Erythroblast (primary cell): Measurements from ENCODE around the gene DARS1.

Experiments
- DNase-seq, 2 experiments: peaks; one replicate each; lab custom pipeline; 2025; lab: John Stamatoyannopoulos, UW
- GATA1 ChIP-seq: IDR thresholded peaks from 2 replicates; pipeline ENCODE4 v1.6.1; 2011; ENCODE audit warnings: low read depth, mild to moderate bottlenecking, control low read depth, low read length, moderate library complexity
- POLR2A ChIP-seq: IDR thresholded peaks from 2 replicates; pipeline ENCODE4 v1.6.1; 2011; ENCODE audit warnings: mild to moderate bottlenecking, low read length

The DARS1 gene

DNA sequence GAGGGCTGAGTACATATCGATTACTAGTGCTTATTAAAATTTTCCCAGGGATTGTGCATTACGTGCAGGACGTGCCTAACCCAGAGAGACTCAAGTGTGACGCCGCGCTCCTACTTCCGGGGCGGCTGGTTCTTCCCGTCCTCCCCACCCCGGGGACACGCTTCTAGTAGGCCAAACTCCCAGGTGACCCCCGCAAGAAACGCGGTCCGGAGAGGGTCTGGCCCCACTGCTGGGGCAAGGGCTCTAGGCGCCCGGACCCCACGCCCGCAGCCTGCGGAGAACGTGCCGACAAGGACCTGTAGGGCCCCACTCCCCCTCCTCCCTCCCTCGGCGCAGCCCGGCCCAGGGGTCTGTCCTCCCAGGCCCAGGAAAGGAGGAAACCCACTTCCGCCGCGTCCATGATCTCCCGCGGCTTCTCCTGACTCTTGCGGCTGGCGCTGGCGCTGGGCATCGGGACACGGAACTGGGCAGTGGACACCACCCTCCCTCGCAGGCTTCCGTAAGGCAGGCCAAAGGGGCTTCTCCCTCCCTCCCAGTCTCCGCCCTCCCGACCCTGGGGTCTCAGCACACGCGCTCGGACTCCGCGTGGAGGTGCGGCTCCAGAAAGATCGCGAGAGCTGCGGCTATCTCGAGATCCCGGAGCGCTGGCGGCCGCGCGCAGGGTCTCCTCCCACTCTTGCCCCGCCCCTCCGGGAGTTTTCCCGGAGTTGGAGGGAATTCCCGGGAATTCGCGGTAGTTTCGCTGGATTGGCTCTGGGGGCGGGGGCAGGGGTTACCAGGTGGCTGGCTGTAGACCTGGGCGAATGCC, at the start of gene DARS1:
Gene DARS1 (minus strand): TSS at position 609 of the 808 bp plus-strand sequence. CDS start 158 bp downstream, at position 451.
- TF ChIP-seq GATA1: no peak
- peak; percentile 88 for TF ChIP-seq POLR2A
- DNase-seq: peak; percentile 89 to 90

DNA sequence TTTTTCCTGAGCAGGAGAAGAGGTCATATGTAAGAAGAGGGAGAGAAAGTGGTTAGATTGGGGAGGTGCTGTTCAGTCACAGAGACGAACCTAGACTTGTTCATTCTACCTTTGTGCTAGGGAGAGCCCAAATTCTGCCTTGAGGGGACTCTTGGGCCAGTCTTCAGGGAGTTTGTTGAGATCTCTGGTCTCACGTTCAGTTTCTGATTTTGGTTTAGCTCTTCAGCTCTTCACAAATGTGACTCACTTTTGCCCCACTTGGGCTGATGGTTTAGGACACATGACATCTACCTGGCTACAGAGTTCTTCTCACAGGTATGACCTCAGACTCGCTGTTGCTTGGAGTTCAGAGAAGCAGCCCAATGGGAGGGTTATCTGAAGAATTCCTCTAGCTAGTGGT, 49.2 kb upstream of the DARS1 start:
- TF ChIP-seq POLR2A: no peak
- no peak for TF ChIP-seq GATA1

DNA sequence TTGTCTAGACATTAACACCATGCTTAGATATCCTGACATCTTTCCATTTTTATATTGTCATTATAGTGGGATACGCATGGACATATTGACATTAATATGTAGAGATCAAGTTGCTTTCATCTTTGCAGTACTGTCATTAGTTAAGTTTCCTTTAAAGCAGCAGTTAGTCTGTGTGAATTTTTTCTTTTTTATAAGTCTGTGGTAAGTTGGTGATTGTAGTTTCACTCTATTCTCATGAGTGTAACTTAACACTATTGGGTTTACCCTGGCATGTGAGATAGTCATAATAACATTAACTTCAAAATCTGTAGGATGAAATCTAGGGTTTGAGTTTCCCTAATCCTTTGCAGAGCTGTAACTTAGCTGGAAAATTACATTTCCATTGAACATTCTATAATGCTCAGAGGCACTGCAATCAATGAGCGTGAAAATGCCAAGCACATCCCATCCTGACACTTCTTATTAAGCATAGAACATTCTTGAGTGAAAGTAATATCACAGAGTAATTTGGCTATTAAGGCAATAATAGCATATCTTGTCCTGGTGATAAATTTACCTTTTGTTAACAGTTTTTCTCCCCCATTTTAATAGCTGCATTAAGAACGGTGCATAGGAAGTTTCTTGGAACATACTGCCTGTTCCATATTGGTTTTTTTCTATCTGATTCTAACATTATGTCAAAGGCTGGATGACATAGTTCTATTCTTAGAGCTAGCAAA, 47.5 kb upstream of the DARS1 start:
- TF ChIP-seq GATA1 (no peak), POLR2A (no peak)
- no peak for DNase-seq

More for the DNA sequence above, 49.2 kb upstream of the DARS1 start:
- no peak for DNase-seq

DNA sequence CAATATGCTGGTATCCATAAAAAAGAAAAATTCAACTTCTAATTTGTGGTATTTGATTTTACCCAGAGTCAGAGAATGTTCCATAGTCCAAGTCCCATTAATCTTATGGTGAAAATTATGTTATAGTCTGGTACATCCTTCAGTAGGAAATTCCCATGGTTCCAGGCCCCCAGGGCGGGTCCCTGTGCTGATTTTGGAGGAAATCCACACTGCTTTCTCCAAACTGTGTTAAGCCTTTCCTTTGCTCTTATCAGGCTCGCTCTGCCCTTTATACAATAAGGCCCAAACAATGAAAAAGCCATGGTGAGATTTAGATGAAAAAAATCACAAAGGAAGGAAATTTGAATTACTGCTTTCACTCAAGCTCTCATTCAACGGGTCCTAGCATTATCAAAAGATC, 46.8 kb upstream of the DARS1 start:
- no peak for TF ChIP-seq GATA1
- TF ChIP-seq POLR2A: no peak
- no peak for DNase-seq

DNA sequence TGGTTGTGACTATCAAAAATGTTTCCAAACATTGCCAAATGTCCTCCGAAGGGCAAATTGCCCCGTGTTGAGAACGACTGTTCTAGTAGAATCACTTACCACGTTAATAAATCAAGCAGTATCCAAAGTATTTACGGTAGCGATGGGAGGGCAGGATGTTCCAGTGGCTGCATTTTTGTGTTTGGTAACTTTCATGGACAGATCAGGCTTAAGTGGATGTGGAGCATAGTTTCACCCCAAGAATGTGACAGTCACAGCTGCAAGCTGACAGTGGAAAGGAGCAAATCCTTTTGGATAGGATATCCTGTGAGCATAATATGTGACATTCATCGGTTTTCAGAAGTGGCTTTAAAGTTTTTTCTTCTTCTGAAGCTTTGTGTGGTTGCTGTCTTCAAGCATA, 46.3 kb upstream of the DARS1 start:
- no peak for DNase-seq
- TF ChIP-seq POLR2A (no peak), GATA1 (no peak)

DNA sequence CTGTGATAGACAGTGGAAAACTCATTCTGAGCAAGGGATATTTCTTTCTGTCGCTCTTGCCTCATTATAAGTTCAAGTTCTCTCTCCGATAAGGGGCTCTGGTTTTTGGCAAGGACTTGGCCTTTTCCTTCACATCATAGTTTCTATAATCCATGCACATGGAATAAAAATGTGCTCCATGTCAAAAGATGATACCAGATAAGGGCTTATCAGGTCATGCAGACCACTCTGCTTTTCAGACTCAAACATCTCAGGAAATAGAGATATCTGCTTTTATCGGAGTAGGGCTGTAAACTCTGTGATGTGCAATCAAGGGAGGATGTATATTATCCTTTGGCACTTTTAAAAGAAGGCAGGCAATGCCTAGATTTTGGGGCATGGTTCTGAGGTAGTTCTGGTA, 45.0 kb upstream of the DARS1 start:
- DNase-seq: peak in 1 of 2 experiments; percentile 45
- TF ChIP-seq GATA1 (no peak), POLR2A (no peak)

DNA sequence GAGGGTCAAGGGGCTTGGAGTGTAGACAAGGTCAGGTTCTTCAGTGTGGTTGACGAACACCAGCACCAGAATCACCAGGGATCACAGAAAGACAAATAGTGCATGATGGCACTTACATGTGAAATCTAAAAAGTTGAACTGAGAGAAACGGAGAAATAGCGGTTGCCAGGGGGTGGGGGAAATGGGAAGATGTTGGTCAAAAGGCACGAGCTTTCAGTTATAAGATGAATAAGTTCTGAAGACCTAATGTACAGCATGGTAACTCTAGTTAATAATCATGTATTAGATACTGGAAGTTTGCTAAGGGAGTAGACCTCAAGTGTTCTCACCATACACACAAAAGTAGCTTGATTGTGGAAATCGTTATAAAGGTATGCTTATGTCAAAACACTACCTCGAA, 43.7 kb upstream of the DARS1 start:
- no peak for DNase-seq
- no peak for TF ChIP-seq GATA1
- TF ChIP-seq POLR2A: no peak

DNA sequence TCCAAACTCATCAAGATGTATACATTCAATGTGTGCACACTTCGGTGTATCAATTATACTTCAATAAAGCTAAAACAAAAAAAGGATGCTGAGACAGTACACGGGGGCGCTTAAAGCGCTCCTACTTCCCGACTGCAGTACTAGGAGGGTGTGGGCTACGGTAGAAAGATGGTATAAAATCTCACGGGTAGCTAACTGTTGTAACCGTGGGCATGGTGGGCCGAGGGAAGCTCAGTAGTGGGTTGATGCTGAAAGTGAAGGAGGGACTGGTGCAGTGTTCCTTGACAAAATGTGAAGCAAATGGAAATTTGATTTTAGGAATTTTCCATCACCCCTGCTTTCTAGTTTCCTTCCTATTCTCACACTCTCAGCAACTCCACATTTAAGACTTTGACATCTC, 42.6 kb upstream of the DARS1 start:
- DNase-seq: no peak
- no peak for TF ChIP-seq POLR2A
- TF ChIP-seq GATA1: no peak

DNA sequence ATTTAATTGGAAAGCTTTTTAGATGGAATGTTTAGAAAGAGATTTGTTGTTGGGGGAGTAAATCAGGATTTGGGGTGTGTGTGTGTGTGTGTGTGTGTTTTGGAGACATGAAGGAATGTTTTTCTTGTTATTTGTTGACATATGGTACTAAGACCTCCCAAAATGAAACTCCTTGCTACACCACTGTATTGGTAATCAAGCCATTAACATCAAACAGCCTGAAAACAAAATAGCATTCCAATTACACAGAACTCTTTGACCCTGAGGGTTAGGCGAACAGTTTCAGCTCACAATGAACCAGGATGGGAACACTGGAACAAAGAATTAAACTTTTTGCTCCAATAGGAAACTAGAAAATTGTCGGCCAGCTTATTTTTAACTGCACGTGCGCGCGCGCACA, 41.7 kb upstream of the DARS1 start:
- DNase-seq: no peak
- TF ChIP-seq POLR2A: no peak
- TF ChIP-seq GATA1: no peak

DNA sequence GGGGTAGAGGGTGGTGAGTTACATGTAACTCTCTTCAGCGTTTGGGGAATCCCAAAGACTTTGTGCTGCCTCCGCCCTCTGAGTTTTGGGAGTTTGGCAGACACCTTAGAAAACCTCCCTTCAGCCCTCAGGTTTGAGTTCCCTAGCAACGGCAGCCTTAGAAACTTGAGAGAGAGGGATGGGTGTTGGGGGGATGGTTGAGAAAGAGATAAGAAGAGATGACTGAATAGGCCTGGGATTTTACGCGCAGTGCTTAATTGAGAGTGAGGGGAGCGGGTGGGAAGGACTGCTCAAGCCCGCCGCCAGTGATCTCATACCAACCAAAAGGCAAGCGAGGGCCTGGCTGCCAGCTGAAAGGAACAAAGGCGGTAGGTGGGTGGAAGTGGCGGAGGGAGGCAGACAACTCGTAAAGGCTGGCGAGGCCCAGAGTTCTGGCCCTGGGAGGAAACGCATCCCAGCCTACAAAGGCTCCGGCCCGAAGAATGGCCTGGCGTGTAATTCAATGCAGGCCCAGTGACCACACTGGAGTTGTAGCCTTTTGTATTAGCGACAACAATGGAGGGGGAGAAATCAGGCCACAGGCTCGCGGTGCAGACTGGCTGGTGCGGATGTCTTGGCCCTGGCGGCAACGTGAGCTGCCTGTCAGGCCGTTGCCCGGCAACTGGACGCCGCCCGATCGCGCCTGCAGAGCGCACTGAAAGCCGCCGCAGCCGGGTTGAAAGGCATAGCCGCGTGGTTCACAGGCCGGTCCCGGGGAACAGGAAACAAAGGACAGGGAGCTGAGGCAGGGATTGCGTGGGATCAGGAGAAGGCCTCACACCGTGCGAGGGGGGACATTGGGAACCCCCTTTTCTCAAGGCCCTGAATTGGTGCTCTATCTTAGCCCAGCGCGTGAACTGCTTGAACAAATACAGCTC, 39.9 kb upstream of the DARS1 start:
- TF ChIP-seq GATA1 (no peak), POLR2A (no peak)
- DNase-seq: peak; percentile 42 to 52

DNA sequence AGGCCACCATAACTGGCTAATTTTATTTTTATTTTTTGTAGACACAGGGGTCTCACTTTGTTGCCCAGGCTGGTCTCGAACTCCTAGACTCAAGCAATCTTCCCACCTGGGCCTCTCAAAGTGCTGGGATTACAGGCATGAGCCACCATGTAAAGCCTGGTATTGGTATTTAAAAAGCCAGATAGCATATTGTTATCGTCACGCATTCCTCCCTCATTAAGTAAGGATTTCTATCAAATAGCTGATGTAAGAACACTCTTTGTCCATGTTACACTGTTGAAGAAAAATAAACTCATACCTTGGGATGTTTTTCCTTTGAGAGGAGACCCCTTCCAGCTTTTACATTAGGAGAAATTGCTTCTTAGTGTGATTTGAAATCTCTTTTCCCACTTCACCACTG, 39.2 kb upstream of the DARS1 start:
- TF ChIP-seq POLR2A: no peak
- TF ChIP-seq GATA1: no peak
- DNase-seq: no peak

DNA sequence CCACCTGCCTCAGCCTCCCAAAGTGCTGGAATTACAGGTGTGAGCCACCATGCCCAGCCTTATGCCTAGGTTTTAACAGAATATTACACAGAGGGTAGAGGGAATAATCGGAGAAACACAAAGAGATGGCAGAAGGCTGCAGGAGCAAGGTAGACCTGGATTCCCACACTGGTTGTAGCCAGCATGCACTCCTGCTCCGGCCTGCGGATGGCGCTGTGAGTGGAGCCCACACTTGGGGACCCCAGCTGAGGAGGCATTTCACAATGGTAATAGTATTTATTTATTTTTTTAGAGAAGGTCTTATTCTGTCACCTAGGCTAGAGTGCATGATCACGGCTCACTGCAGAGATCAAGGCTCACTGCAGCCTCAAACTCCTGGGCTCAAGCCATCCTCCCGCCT, 38.8 kb upstream of the DARS1 start:
- no peak for DNase-seq
- TF ChIP-seq POLR2A: no peak
- no peak for TF ChIP-seq GATA1

DNA sequence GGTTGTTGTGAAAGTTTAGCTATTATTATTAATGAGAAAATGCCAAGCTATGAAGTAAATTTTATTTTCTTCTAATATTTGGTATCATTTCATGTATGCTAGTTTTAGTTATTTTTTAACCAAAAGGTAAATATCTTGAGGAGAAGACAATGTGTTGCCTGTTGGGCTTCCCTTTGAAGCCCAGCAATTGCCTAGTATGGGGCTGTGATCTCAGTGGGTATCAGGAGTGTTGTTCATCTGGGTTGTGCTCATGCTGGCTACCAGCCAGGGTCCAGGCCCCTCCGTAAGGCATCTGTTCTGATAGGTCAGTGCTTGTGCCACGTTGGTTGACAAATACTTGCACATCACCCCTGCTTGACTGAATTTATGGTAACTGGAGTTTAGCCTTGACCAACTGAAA, 38.0 kb upstream of the DARS1 start:
- TF ChIP-seq GATA1 (no peak), POLR2A (no peak)
- DNase-seq: no peak
